Left lung (tissue), 10 donors: ENCODE measurements around the gene ATRAID. TPM values are rescaled to one million over a fixed set of nuclear protein-coding genes. Genes with fewer than 3 reads are reported as not detected.

Source experiments
- ATAC-seq: fragments of 200-7000 bp; cut with Tn5 transposase; one replicate; pipeline ENCODE4 v1.9.1; 2020; ENCODE audit warnings: moderate library complexity
- DNase-seq, 4 donors: peaks; one replicate each; pipeline ENCODE4 v3.0.0-alpha.2; 2013 to 2020
- H3K27ac ChIP-seq, 2 donors: fragments of 200-600 bp; sonication (generic) in 1 of 2; one replicate each; pipeline versions ENCODE4 v1.5.0 to v1.8.0; 2020 to 2021
- H3K27me3 ChIP-seq, 2 donors: fragments of 200-600 bp; sonication (generic) in 1 of 2; one replicate each; pipeline versions ENCODE4 v1.5.0 to v1.8.0; 2020 to 2021
- H3K36me3 ChIP-seq, 2 donors: fragments of 200-600 bp; sonication (generic) in 1 of 2; one replicate each; pipeline versions ENCODE4 v1.5.0 to v1.8.0; 2020 to 2021
- H3K4me1 ChIP-seq, 2 donors: fragments of 200-600 bp; one replicate each; pipeline ENCODE4 v1.8.0; 2021
- H3K4me3 ChIP-seq, 2 donors: fragments of 200-600 bp; sonication (generic) in 1 of 2; one replicate each; pipeline versions ENCODE4 v1.5.0 to v1.8.0; 2020 to 2021; ENCODE audit warnings: mild to moderate bottlenecking in 1 of 2
- H3K9me3 ChIP-seq, 2 donors: fragments of 200-600 bp; sonication (generic) in 1 of 2; one replicate each; pipeline versions ENCODE4 v1.5.0 to v1.8.0; 2020 to 2021
- intact Hi-C, 2 donors: fragments of 100-400 bp; cut with DNase I; formaldehyde crosslinking; loops; one replicate each; pipeline versions ENCODE4 v1.11.2 to v1.14.2; 2022
- polyA plus RNA-seq, 6 donors: library from polyadenylated mRNA; unstranded; fragments of 120-200 nt; gene quantifications; one replicate each; pipeline ENCODE4 v1.2.1, GENCODE V29; 2013; ENCODE audit not compliant: insufficient read length in 6 of 6
- total RNA-seq, 2 donors: library from RNA; stranded (reverse); fragmentation: NEBNext Ultra II Directional; extraction: Animal tissue kit (Norgen Biotek cat#: 25700); gene quantifications; one replicate each; pipeline ENCODE4 v1.2.1, GENCODE V29; 2021
- TF ChIP-seq, protein P1 (sequence below), 2 donors: fragments of 200-600 bp; sonication (generic) in 1 of 2; IDR thresholded peaks; one replicate each; pipeline versions ENCODE4 v1.5.0 to v1.8.0; 2021; ENCODE audit warnings: antibody characterized with exemption in 2 of 2
- donor health status: DM: no; HTN: yes; CAD: no.
- donor health status: DM: no; HTN: no; CAD: no.

ATRAID gene
- total and polyA plus RNA-seq, 8 donors, result 87.5 to 141 (median 129) TPM

DNA sequence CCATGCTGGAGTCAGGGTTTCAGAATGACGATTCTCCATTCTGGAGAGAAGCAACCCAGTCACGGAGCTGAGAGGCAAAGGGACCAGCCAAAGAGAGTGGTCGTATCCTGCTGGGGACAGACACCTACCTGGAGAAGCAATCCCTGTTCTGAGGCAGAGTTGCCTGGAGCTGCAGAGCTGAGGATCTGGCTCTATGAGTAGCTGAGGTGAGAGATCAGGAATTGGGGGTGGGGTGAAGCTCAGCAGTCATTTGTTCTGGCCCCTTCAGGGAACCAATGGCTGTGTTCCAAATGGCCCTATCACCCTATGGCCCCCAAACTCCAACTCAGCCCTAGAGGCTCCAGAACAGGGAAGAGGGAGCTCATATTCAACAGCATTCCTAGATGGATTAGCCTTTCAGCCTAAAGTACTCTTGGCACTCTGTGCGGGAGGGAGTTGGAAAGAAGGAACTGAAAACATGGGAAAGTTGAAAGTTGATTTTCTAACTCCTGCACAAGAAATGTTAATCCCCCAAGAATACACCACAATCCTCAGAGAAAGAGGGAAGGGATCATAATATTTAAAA is 3.3 kb upstream of the ATRAID start:
- no peak overlapping the region for H3K27ac ChIP-seq
- TF ChIP-seq, protein P1, sequence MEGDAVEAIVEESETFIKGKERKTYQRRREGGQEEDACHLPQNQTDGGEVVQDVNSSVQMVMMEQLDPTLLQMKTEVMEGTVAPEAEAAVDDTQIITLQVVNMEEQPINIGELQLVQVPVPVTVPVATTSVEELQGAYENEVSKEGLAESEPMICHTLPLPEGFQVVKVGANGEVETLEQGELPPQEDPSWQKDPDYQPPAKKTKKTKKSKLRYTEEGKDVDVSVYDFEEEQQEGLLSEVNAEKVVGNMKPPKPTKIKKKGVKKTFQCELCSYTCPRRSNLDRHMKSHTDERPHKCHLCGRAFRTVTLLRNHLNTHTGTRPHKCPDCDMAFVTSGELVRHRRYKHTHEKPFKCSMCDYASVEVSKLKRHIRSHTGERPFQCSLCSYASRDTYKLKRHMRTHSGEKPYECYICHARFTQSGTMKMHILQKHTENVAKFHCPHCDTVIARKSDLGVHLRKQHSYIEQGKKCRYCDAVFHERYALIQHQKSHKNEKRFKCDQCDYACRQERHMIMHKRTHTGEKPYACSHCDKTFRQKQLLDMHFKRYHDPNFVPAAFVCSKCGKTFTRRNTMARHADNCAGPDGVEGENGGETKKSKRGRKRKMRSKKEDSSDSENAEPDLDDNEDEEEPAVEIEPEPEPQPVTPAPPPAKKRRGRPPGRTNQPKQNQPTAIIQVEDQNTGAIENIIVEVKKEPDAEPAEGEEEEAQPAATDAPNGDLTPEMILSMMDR (IDR thresholded peaks at IDR 0.05), result no peak
- H3K4me1 ChIP-seq, result peaks cover 0 to 16% of the 10 kb centered on the region in 2 donors
- intact Hi-C loops, result loop anchor here in 1 of 2 donors (10.0 kb wide), 1 partner anchor 114 kb away; no protein-coding TSS in a partner anchor
- peaks cover 0 to 63% of the 10 kb centered on the region in 2 donors for H3K36me3 ChIP-seq
- DNase-seq, result no peak
- no peaks in the 10 kb centered on the region for H3K27me3 ChIP-seq
- ATAC-seq, result no peak
- H3K4me3 ChIP-seq, result no peak overlapping the region
- no peaks in the 10 kb centered on the region for H3K9me3 ChIP-seq

DNA sequence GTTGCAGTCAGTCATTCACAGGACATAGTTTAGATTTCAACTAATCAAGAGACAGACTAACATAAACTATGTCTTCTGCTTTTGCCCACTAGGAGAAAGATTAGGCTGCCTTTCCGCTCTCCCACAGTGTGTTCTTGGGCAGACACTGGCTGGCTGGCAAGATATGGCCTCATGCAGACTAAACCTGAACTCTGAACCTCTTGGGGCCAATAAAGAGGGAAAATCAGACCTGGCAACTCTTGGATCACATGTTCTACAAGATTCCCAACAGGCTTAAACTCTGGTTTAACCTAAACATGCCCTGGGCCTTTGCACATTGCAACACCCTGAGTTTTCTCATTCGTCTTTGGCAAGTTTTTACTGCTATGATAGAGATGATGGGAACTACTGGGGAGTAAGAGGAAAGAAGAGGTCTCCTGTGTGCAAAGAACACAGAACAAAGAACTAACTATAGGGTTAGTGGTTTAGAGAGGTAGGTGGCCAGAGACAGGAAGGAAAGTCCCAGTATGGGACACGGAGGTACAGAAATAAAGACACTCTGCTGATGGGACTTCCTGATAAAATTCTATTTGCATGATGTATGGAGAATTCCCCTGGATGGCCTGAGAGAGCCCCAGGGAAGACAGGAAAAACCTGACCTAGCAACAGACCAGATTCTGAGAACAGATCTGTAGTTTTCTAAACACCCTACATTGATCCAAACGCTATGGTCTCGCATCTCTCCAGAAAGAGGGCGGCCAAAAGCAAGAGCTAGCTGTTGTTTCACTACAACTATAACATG is 2.0 kb upstream of the ATRAID start:
- TF ChIP-seq, protein P1 (IDR thresholded peaks at IDR 0.05), result no peak
- Histone ChIP-seq H3K27ac (no peak overlapping the region), H3K9me3 (no peaks in the 10 kb centered on the region), H3K4me1 (peaks cover 0 to 21% of the 10 kb centered on the region in 2 donors), H3K36me3 (peaks cover 0 to 54% of the 10 kb centered on the region in 2 donors), H3K4me3 (no peak overlapping the region), H3K27me3 (no peaks in the 10 kb centered on the region)
- peak in 1 of 4 donors; percentile 8 for DNase-seq
- intact Hi-C loops, result loop anchor here in 1 of 2 donors (10.0 kb wide), 1 partner anchor 115 kb away; no protein-coding TSS in a partner anchor
- ATAC-seq, result no peak

DNA sequence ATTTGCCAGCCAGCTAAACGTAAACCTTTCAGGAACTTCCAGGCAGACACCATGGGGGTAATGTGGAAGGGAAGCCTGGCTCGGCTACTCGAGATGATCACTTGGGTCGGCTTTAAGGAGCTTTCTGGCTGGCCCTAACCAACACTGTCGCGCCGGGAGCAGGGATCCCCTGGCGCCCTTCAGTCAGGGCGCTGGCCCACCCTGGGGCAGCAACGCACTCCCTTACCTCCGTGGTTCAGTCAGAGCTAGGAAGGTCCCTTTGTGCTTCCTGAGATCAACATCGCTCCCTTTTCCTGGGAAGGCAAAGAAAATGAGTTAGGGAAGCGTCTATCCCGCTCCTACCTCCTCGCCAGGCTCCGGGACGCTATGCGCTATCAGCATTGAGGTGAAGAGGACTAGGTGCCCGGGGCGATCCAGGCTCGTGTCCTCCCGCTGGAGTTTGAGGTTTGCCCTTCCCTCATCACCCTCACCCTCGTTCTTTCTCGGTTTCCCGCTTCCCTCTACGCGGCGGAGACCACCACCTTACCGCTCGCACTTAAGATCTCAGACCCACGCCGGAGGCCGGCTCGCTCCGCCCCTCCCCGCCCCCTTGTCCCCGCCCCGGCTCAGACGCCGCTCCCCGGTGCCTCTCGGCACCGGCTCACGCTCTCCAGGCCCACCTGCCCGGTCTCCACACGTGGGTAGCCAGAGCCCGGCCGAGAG is 449 bp upstream of the ATRAID start:
- intact Hi-C loops, result no loop called here
- DNase-seq (peak in 2 of 4 donors; percentile 15 to 16), ATAC-seq (peak; percentile 10)
- Histone ChIP-seq H3K9me3 (no peaks in the 10 kb centered on the region), H3K4me3 (peak overlapping the region; percentile 62 to 94), H3K27ac (peak overlapping the region; percentile 99), H3K4me1 (peaks cover 0 to 22% of the 10 kb centered on the region in 2 donors), H3K27me3 (no peaks in the 10 kb centered on the region), H3K36me3 (peaks cover 0 to 47% of the 10 kb centered on the region in 2 donors)
- TF ChIP-seq, protein P1 (IDR thresholded peaks at IDR 0.05), result no peak

DNA sequence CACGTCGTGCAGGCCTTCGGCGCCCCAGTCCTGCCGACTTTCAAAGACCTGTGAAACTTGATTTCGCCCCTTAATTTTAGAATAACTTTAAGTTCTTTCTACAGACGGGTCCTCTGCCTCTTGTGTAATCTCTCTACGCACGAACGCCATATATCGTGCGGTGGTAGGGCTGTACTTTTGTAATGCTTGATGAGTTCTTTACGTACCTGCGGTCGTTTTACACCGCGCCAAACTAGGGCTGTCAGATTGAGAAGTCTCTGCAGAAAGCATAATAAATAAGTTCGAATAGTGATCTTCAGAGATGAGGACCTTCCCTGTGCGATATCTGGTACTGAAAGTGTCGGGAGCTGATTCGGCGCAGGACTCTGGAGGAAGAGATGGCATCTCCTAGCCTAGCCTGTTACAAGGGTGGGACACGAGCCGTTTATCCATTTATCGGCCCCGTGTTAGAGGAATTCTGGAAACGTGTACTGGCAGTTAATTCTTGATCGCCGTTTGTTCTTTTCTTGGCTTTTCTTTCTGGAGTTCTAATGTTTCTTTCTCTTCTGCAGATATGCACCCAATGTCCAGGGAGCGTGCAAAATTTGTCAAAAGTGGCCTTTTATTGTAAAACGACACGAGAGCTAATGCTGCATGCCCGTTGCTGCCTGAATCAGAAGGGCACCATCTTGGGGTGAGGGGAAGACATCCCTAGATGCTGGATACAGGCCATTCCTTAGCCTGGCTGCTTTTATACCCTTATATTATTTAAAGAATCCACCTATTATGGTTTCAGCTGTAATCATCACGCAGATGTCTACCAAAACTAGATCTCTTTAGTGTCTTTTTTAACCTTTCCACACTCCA is 1.0 kb downstream of the ATRAID start:
- TF ChIP-seq, protein P1 (IDR thresholded peaks at IDR 0.05), result no peak
- DNase-seq (peak in 1 of 4 donors; percentile 44), ATAC-seq (peak; percentile 33)
- no peaks in the 10 kb centered on the region for H3K27me3 ChIP-seq
- peaks cover 2 to 33% of the 10 kb centered on the region in 2 donors for H3K4me1 ChIP-seq
- H3K4me3 ChIP-seq, result peak overlapping the region; percentile 62 to 94
- peaks cover 0 to 33% of the 10 kb centered on the region in 2 donors for H3K36me3 ChIP-seq
- H3K9me3 ChIP-seq, result no peaks in the 10 kb centered on the region
- H3K27ac ChIP-seq, result peak overlapping the region; percentile 99
- intact Hi-C loops, result no loop called here
